ENCODE data around the gene STRN. TPM values are rescaled to one million over a fixed set of nuclear protein-coding genes. Genes with fewer than 3 reads are reported as not detected.

STRN gene, protein sequence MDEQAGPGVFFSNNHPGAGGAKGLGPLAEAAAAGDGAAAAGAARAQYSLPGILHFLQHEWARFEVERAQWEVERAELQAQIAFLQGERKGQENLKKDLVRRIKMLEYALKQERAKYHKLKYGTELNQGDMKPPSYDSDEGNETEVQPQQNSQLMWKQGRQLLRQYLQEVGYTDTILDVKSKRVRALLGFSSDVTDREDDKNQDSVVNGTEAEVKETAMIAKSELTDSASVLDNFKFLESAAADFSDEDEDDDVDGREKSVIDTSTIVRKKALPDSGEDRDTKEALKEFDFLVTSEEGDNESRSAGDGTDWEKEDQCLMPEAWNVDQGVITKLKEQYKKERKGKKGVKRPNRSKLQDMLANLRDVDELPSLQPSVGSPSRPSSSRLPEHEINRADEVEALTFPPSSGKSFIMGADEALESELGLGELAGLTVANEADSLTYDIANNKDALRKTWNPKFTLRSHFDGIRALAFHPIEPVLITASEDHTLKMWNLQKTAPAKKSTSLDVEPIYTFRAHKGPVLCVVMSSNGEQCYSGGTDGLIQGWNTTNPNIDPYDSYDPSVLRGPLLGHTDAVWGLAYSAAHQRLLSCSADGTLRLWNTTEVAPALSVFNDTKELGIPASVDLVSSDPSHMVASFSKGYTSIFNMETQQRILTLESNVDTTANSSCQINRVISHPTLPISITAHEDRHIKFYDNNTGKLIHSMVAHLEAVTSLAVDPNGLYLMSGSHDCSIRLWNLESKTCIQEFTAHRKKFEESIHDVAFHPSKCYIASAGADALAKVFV
- total RNA-seq: 13.4 and 13.7 TPM in 2 replicates
- polyA plus RNA-seq: 17.5 and 19.9 TPM in 2 replicates
- 10.7 and 12.8 TPM in 2 replicates for polyA plus RNA-seq (2012)
- polyA minus RNA-seq (ENCODE audit: low replicate concordance): 7.7 and 8.5 TPM in 2 replicates

DNA sequence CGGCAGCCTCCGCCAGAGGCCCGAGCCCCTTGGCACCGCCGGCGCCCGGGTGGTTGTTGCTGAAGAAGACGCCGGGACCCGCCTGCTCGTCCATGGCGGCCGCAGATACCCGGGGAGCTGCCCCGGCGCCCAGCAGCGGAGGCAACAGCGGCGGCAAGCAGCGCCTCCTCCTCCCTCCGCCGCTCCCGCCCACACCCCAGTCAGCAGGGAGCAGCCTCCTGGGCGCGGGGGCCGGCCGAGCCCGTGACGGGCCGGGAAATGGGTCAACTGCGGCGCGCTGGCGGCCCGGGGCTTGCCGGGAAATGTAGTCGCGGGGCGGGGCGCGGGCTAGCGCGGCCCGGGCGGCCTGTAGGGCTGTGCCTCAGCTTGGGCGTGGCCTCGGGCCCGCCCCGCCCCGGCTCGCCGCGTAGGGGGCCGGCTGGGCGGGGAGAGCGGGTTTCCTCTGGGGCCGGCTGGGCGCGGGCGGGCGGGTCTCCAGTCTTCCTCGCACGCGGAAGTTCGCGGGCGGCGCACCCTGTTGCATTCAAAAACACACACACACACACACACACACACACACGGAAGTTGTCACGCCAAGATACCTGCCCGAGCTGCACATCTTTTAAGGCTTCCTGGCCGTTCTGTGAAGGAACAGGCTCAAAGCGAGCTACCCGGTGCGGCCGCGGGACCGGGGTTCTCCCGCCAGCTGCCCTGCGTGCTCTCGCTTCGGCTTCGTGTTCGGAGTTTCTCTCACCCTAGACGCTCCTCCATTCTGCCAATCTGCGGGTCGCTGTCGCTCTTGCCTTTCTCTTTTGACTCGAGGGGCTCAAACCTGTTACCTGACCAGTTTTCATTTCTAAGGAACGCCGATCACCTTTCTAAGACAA lies at the start of gene STRN:
STRN (minus strand) TSS at position 167 of the 866 bp plus-strand sequence; CDS start at position 94, 73 bp downstream.
- peak; percentile 94 to 95 for DNase-seq (ENCODE audit: low read depth in 2 of 2)
- TF ChIP-seq, protein P1, sequence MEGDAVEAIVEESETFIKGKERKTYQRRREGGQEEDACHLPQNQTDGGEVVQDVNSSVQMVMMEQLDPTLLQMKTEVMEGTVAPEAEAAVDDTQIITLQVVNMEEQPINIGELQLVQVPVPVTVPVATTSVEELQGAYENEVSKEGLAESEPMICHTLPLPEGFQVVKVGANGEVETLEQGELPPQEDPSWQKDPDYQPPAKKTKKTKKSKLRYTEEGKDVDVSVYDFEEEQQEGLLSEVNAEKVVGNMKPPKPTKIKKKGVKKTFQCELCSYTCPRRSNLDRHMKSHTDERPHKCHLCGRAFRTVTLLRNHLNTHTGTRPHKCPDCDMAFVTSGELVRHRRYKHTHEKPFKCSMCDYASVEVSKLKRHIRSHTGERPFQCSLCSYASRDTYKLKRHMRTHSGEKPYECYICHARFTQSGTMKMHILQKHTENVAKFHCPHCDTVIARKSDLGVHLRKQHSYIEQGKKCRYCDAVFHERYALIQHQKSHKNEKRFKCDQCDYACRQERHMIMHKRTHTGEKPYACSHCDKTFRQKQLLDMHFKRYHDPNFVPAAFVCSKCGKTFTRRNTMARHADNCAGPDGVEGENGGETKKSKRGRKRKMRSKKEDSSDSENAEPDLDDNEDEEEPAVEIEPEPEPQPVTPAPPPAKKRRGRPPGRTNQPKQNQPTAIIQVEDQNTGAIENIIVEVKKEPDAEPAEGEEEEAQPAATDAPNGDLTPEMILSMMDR (conservative IDR thresholded peaks at IDR 0.05 in 1 of 2, IDR thresholded peaks at IDR 0.05 in 1 of 2; ENCODE audit: low read depth in 1 of 2, low read length in 2 of 2): no peak
- TF ChIP-seq EZH2 (IDR thresholded peaks at IDR 0.05; ENCODE audit: low read length, missing control alignments): no peak
- Histone ChIP-seq H2AFZ (ENCODE audit: low read length) (peak within 1 kb of the TSS; percentile 94), H3K4me2 (ENCODE audit: extremely low read depth, insufficient read depth, low read length) (peak within 1 kb of the TSS; percentile 90), H3K4me1 (ENCODE audit: control insufficient read depth, extremely low read depth, insufficient read depth, low read length) (peaks cover 2% of the 10 kb centered on the region), H3K4me3 (replicated peaks in 1 of 4; ENCODE audit: control extremely low read depth in 1 of 4, insufficient read depth in 1 of 4, low read depth in 3 of 4, low read length in 4 of 4) (peak within 1 kb of the TSS; percentile 86 to 96 (median 92)), H3K27ac (ENCODE audit: insufficient read depth, low read length) (peak within 1 kb of the TSS; percentile 80), H3K79me2 (ENCODE audit: control insufficient read depth, insufficient read depth, low read length) (peaks cover 35% of the 10 kb centered on the region), H3K27me3 (ENCODE audit: control insufficient read depth, insufficient read depth, low read length) (no peaks in the 10 kb centered on the region), H4K20me1 (ENCODE audit: control insufficient read depth, extremely low read depth, insufficient read depth, low read length) (no peaks in the 10 kb centered on the region), H3K36me3 (ENCODE audit: control insufficient read depth, insufficient read depth, low read length) (no peaks in the 10 kb centered on the region), H3K9me3 (ENCODE audit: control insufficient read depth, insufficient read depth, low read depth, low read length) (no peaks in the 10 kb centered on the region), H3K9ac (ENCODE audit: insufficient read depth, low read length) (peak within 1 kb of the TSS; percentile 87)

DNA sequence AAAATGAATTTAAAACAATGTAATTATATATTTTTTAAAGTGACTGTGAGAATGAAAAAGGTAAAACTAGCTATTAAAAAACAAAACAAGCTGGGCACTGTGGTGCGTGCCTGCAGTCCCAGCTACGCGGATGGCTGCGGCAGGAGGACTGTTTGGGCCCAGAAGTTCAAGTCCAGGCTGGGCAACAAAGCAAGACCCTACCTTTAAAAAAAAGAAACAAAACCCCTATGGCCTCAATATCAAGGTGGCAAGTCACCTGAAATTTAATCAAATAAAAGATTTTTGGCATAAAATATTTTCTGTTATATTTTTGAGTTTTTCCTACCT lies 46.9 kb upstream of the STRN start:
- H2AFZ ChIP-seq (ENCODE audit: low read length): no peak overlapping the region
- no peaks in the 10 kb centered on the region for H3K4me1 ChIP-seq (ENCODE audit: control insufficient read depth, extremely low read depth, insufficient read depth, low read length)
- H3K4me2 ChIP-seq (ENCODE audit: extremely low read depth, insufficient read depth, low read length): no peak overlapping the region
- H3K4me3 ChIP-seq (replicated peaks in 1 of 4; ENCODE audit: control extremely low read depth in 1 of 4, insufficient read depth in 1 of 4, low read depth in 3 of 4, low read length in 4 of 4): no peak overlapping the region
- DNase-seq (ENCODE audit: low read depth in 2 of 2): no peak
- H4K20me1 ChIP-seq (ENCODE audit: control insufficient read depth, extremely low read depth, insufficient read depth, low read length): no peaks in the 10 kb centered on the region
- H3K79me2 ChIP-seq (ENCODE audit: control insufficient read depth, insufficient read depth, low read length): no peaks in the 10 kb centered on the region
- no peaks in the 10 kb centered on the region for H3K36me3 ChIP-seq (ENCODE audit: control insufficient read depth, insufficient read depth, low read length)
- H3K9ac ChIP-seq (ENCODE audit: insufficient read depth, low read length): no peak overlapping the region
- no peaks in the 10 kb centered on the region for H3K27me3 ChIP-seq (ENCODE audit: control insufficient read depth, insufficient read depth, low read length)
- TF ChIP-seq, protein P1 (conservative IDR thresholded peaks at IDR 0.05 in 1 of 2, IDR thresholded peaks at IDR 0.05 in 1 of 2; ENCODE audit: low read depth in 1 of 2, low read length in 2 of 2): no peak
- TF ChIP-seq EZH2 (IDR thresholded peaks at IDR 0.05; ENCODE audit: low read length, missing control alignments): no peak
- H3K9me3 ChIP-seq (ENCODE audit: control insufficient read depth, insufficient read depth, low read depth, low read length): no peaks in the 10 kb centered on the region
- H3K27ac ChIP-seq (ENCODE audit: insufficient read depth, low read length): no peak overlapping the region
